GM13976 (cell line): ENCODE measurements around the gene CACNB2.
A peak's percentile ranks its signal among the peaks of the same experiment; 100 is the strongest.

Source experiments
- DNase-seq: peaks from one replicate; pipeline ENCODE4 v3.0.0; 2012; ENCODE audit warnings: low spot score
- in situ Hi-C: fragments of 300-500 bp; cut with MboI; formaldehyde crosslinking; loops from one replicate; pipeline ENCODE4 v1.12.0; 2022; ENCODE audit warnings: low sequenced_read_pairs, mixed read lengths, inconsistent platforms; ENCODE audit not compliant: unreplicated experiment
- TF ChIP-seq, protein P1 (sequence below): IDR thresholded peaks from 2 replicates; pipeline ENCODE4 v1.5.1; 2012; ENCODE audit warnings: borderline replicate concordance, mild to moderate bottlenecking; ENCODE audit not compliant: insufficient read depth; ENCODE audit errors: extremely low read depth, missing control alignments, control extremely low read depth

The CACNB2 gene

DNA sequence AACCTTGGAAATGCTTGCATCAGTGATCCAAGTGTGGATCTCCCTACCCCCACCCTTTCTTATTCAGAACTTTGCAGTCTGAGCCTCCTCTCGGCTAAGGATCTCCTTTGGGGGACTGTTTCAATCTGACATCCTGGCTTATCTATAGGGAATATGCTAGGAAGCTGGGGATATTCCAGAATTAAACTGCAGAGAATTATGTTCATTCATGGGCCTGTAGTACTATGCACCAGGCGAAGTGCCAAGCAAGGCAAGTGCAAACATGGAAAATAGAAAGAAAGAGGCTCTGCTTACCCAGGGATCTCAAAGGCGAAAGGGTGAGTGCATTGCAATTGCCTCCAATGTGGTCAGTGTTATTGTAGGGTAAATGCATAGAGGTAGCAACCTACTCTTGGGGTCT lies 96.5 kb downstream of the CACNB2 start:
- in situ Hi-C loops: loop anchor here (25.0 kb wide), 1 partner anchor 624 kb away; the partner anchor contains the start of gene HACD1
- DNase-seq: no peak
- TF ChIP-seq, protein P1, sequence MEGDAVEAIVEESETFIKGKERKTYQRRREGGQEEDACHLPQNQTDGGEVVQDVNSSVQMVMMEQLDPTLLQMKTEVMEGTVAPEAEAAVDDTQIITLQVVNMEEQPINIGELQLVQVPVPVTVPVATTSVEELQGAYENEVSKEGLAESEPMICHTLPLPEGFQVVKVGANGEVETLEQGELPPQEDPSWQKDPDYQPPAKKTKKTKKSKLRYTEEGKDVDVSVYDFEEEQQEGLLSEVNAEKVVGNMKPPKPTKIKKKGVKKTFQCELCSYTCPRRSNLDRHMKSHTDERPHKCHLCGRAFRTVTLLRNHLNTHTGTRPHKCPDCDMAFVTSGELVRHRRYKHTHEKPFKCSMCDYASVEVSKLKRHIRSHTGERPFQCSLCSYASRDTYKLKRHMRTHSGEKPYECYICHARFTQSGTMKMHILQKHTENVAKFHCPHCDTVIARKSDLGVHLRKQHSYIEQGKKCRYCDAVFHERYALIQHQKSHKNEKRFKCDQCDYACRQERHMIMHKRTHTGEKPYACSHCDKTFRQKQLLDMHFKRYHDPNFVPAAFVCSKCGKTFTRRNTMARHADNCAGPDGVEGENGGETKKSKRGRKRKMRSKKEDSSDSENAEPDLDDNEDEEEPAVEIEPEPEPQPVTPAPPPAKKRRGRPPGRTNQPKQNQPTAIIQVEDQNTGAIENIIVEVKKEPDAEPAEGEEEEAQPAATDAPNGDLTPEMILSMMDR: no peak

DNA sequence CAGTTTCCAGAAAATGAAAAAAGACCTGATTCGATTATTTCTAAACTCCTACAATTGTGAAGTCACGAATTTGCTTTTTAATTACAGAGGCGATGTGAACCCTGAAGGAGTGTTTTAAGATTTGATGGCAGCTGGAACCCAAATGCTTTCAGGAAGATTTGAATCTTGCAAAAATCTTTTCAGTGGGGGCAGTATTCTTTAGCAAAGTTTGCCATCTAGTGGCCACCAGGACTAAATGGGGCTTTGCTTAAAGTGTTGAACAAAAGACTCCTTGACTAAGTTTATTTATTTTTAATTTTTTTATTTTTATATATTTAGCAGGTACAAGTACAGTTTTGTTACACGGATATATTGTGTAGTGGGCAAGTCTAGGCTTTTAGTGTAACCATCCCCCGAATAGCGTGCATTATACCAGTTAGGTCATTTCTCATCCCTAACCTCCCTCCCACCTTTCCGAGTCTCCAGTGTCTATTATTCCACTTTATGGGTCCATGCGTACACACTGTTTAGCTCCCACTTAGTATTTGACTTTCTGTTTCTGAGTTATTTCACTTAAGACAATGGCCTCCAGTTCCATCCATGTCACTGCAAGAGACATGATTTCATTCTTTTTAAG lies 98.8 kb downstream of the CACNB2 start:
- in situ Hi-C loops: loop anchor here (25.0 kb wide), 1 partner anchor 627 kb away; the partner anchor contains the start of gene HACD1
- DNase-seq: peak; percentile 35
- TF ChIP-seq, protein P1: peak; percentile 31

- in situ Hi-C loops: loop anchor here (25.0 kb wide), 1 partner anchor 628 kb away; the partner anchor contains the start of gene HACD1
- TF ChIP-seq, protein P1: no peak
- no peak for DNase-seq
These were observed 100.1 kb downstream of the CACNB2 start for GRCh38 chr10:18240185-18240882.

DNA sequence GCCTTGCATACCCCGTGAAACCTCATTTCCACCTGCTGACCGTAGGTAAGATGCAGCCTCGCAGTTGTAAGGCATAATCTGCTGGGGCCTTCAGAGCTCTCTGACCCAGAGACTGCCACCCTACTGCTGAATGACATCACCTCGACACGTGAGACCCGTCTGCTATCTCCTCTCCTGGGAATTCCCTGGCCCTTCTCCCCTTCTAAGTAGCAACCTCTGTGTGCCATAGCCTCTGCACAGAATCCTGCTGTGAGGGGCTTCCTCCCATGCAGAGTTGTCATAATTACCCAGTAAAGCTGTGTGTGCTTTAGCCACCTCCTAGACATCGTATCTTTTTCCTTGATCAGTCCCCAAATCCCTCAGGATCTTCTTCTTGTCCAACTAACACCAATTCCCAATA lies 106.7 kb downstream of the CACNB2 start:
- DNase-seq: no peak
- in situ Hi-C loops: loop anchor here (25.0 kb wide), 1 partner anchor 635 kb away; the partner anchor contains the start of gene HACD1
- TF ChIP-seq, protein P1: no peak

DNA sequence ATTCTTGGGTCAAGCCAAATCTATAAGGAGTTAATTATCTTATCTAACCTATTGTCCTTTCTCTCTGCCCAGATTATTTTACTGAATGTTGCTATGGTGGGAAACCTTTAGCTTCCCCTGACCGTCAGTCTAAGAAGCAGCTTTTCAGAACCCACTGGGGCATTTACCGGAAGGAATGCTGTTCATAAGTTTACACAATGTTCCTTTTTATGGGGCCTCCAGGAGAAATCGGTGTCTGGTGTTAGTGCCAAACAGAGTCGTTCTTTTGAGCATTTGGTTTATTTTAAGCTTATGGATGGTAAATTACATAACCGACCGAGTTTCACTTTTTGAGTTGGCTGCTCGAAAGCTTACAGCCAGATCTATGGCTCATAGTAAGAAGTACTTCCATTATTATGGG lies 111.9 kb downstream of the CACNB2 start:
- in situ Hi-C loops: no loop called here

GRCh38 chr10:18254086-18254485 lies 113.9 kb downstream of the CACNB2 start:
- in situ Hi-C loops: no loop called here
- DNase-seq: no peak
- TF ChIP-seq, protein P1: no peak

More for the DNA sequence above, 111.9 kb downstream of the CACNB2 start:
- no peak for DNase-seq
- TF ChIP-seq, protein P1: no peak

DNA sequence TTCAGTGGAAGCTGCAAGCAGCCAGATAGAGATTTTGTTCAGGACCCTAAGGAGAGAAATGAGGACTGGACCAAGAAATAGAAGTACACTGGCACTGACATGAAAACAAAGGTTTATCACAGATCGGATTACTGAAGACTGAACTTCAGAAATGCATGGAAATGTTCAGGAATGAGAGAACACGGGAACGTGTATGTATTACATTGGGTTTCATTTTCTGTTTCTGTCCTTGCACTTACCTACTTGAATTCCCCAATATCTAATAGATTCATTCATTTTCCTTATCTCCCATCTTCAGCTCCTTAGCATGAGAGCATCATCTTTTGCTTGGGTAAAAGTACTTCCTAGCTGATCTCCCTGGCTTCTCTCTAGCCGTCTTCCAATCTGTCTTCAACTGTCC lies 114.5 kb downstream of the CACNB2 start:
- no peak for DNase-seq
- in situ Hi-C loops: no loop called here
- TF ChIP-seq, protein P1: no peak
